Hepatocyte (in vitro differentiated cells): ENCODE results near the gene TOLLIP. TPM values are rescaled to one million over a fixed set of nuclear protein-coding genes. Genes with fewer than 3 reads are reported as not detected.

ENCODE experiments used
- DNase-seq: peaks from one replicate; pipeline ENCODE4 v3.0.0-alpha.2; 2016; ENCODE audit warnings: low spot score
- H2AFZ ChIP-seq: fragments of 200-600 bp; sonication (generic); 2 replicates; pipeline ENCODE4 v1.6.0; 2016; ENCODE audit warnings: antibody characterized with exemption, mild to moderate bottlenecking
- H3K27ac ChIP-seq: fragments of 200-600 bp; sonication (generic); 2 replicates; pipeline ENCODE4 v1.5.1; 2016; ENCODE audit warnings: mild to moderate bottlenecking
- H3K27me3 ChIP-seq: fragments of 200-600 bp; sonication (generic); 2 replicates; pipeline ENCODE4 v1.6.1; 2016
- H3K36me3 ChIP-seq: fragments of 200-600 bp; sonication (generic); replicated peaks from 2 replicates; pipeline ENCODE4 v1.5.1; 2016; ENCODE audit warnings: low read depth; ENCODE audit not compliant: insufficient read depth
- H3K4me1 ChIP-seq: fragments of 200-600 bp; sonication (generic); 2 replicates; pipeline ENCODE4 v1.5.1; 2016; ENCODE audit warnings: mild to moderate bottlenecking, moderate library complexity; ENCODE audit not compliant: insufficient read depth
- H3K4me2 ChIP-seq: fragments of 200-600 bp; sonication (generic); 2 replicates; pipeline ENCODE4 v1.6.0; 2016
- H3K4me3 ChIP-seq: fragments of 200-600 bp; sonication (generic); 2 replicates; pipeline ENCODE4 v1.5.1; 2016; ENCODE audit warnings: mild to moderate bottlenecking
- H3K79me2 ChIP-seq: fragments of 200-600 bp; sonication (generic); 2 replicates; pipeline ENCODE4 v1.6.0; 2017; ENCODE audit warnings: mild to moderate bottlenecking
- H3K9me2 ChIP-seq: fragments of 200-600 bp; sonication (generic); replicated peaks from 2 replicates; pipeline ENCODE4 v1.6.0; 2017; ENCODE audit warnings: mild to moderate bottlenecking; ENCODE audit not compliant: insufficient read depth
- H3K9me3 ChIP-seq: fragments of 200-600 bp; sonication (generic); 2 replicates; pipeline ENCODE4 v1.5.1; 2016; ENCODE audit warnings: low read depth, mild to moderate bottlenecking
- H4K20me1 ChIP-seq: fragments of 200-600 bp; sonication (generic); 2 replicates; pipeline ENCODE4 v1.6.0; 2016; ENCODE audit warnings: mild to moderate bottlenecking; ENCODE audit not compliant: insufficient read depth, poor library complexity, severe bottlenecking
- EZH2 ChIP-seq: fragments of 200-600 bp; sonication (generic); IDR thresholded peaks from 2 replicates; pipeline ENCODE4 v1.6.1; 2016; ENCODE audit warnings: antibody characterized with exemption, mild to moderate bottlenecking, borderline replicate concordance
- EZH2phosphoT487 ChIP-seq: fragments of 200-600 bp; sonication (generic); IDR thresholded peaks from one replicate; pipeline ENCODE4 v1.6.1; 2018; ENCODE audit warnings: antibody characterized with exemption, mild to moderate bottlenecking, low read depth, moderate library complexity; ENCODE audit not compliant: unreplicated experiment, severe bottlenecking
- WGBS: methylation state at CpG from one replicate; pipeline ENCODE4 v1.1.6; 2016; ENCODE audit warnings: low lambda C conversion rate; ENCODE audit errors: missing lambda C conversion rate; 5-methylcytosine and 5-hydroxymethylcytosine counted together
- polyA plus RNA-seq: library from polyadenylated mRNA; unstranded; fragments of >200 nt; fragmentation: Nextera tagmentation; extraction: Ambion mirVana; gene quantifications from 2 replicates; pipeline ENCODE4 v1.2.1, GENCODE V29; 2016
- total RNA-seq: library from RNA; depleted of rRNA; stranded (reverse); fragments of >200 nt; gene quantifications from 2 replicates; pipeline ENCODE4 v1.2.3, GENCODE V29; 2014
- TF ChIP-seq, protein P1 (sequence below): fragments of 200-600 bp; sonication (generic); IDR thresholded peaks from 2 replicates; pipeline ENCODE4 v1.5.1; 2016; ENCODE audit warnings: antibody characterized with exemption, mild to moderate bottlenecking; ENCODE audit not compliant: poor library complexity

The TOLLIP gene
- total and polyA plus RNA-seq, 2 experiments from 2014 or later: 33.3 to 80.9 TPM

GRCh38 chr11:1235901-1236315 lies 73.5 kb downstream of the TOLLIP start:
- TF ChIP-seq, protein P1, sequence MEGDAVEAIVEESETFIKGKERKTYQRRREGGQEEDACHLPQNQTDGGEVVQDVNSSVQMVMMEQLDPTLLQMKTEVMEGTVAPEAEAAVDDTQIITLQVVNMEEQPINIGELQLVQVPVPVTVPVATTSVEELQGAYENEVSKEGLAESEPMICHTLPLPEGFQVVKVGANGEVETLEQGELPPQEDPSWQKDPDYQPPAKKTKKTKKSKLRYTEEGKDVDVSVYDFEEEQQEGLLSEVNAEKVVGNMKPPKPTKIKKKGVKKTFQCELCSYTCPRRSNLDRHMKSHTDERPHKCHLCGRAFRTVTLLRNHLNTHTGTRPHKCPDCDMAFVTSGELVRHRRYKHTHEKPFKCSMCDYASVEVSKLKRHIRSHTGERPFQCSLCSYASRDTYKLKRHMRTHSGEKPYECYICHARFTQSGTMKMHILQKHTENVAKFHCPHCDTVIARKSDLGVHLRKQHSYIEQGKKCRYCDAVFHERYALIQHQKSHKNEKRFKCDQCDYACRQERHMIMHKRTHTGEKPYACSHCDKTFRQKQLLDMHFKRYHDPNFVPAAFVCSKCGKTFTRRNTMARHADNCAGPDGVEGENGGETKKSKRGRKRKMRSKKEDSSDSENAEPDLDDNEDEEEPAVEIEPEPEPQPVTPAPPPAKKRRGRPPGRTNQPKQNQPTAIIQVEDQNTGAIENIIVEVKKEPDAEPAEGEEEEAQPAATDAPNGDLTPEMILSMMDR: no peak
- TF ChIP-seq EZH2: no peak
- TF ChIP-seq EZH2phosphoT487: no peak
- DNase-seq: no peak
- 87% methylated on average over 14 of the region's 16 CpGs for WGBS

GRCh38 chr11:1235306-1235900 lies 74.0 kb downstream of the TOLLIP start:
- Histone ChIP-seq H4K20me1 (no peaks in the 10 kb centered on the region), H3K27me3 (no peaks in the 10 kb centered on the region), H3K4me3 (no peak overlapping the region), H3K27ac (no peak overlapping the region), H3K9me2 (no peaks in the 10 kb centered on the region), H3K4me2 (no peak overlapping the region), H3K36me3 (no peaks in the 10 kb centered on the region), H3K79me2 (no peaks in the 10 kb centered on the region), H3K4me1 (no peaks in the 10 kb centered on the region), H3K9me3 (no peaks in the 10 kb centered on the region), H2AFZ (no peak overlapping the region)
- no peak for DNase-seq
- TF ChIP-seq, protein P1: no peak
- TF ChIP-seq EZH2phosphoT487 (no peak), EZH2 (no peak)
- WGBS: 76% methylated on average over 22 of the region's 23 CpGs

More at GRCh38 chr11:1235901-1236315, 73.5 kb downstream of the TOLLIP start:
- Histone ChIP-seq H3K9me3 (no peaks in the 10 kb centered on the region), H3K36me3 (no peaks in the 10 kb centered on the region), H3K4me2 (no peak overlapping the region), H3K79me2 (no peaks in the 10 kb centered on the region), H3K27ac (no peak overlapping the region), H3K4me3 (no peak overlapping the region), H3K4me1 (no peaks in the 10 kb centered on the region), H3K27me3 (no peaks in the 10 kb centered on the region), H3K9me2 (no peaks in the 10 kb centered on the region), H2AFZ (no peak overlapping the region), H4K20me1 (no peaks in the 10 kb centered on the region)

GRCh38 chr11:1234771-1235305 lies 74.6 kb downstream of the TOLLIP start:
- DNase-seq: no peak
- Histone ChIP-seq H3K27ac (no peak overlapping the region), H2AFZ (no peak overlapping the region), H3K4me2 (no peak overlapping the region), H3K27me3 (no peaks in the 10 kb centered on the region), H3K79me2 (no peaks in the 10 kb centered on the region), H3K4me3 (no peak overlapping the region), H3K9me3 (no peaks in the 10 kb centered on the region), H4K20me1 (no peaks in the 10 kb centered on the region), H3K9me2 (no peaks in the 10 kb centered on the region), H3K36me3 (no peaks in the 10 kb centered on the region), H3K4me1 (no peaks in the 10 kb centered on the region)
- TF ChIP-seq, protein P1: no peak
- no peak for TF ChIP-seq EZH2phosphoT487
- TF ChIP-seq EZH2: no peak
- 92% methylated on average over 18 of the region's 23 CpGs for WGBS
